GM13976 (cell line): ENCODE data around the gene IGSF8.
"Not testable (repeated sequence)": the region's sequence is repeated elsewhere in the genome, so short reads cannot be mapped to it uniquely, and the experiment has no call there.

Experiments
- DNase-seq: peaks from one replicate; pipeline ENCODE4 v3.0.0; 2012; ENCODE audit warnings: low spot score
- in situ Hi-C: fragments of 300-500 bp; cut with MboI; formaldehyde crosslinking; loops from one replicate; pipeline ENCODE4 v1.12.0; 2022; ENCODE audit warnings: low sequenced_read_pairs, mixed read lengths, inconsistent platforms; ENCODE audit not compliant: unreplicated experiment
- TF ChIP-seq, protein P1 (sequence below): IDR thresholded peaks from 2 replicates; pipeline ENCODE4 v1.5.1; 2012; ENCODE audit warnings: borderline replicate concordance, mild to moderate bottlenecking; ENCODE audit not compliant: insufficient read depth; ENCODE audit errors: extremely low read depth, missing control alignments, control extremely low read depth

The IGSF8 gene

DNA sequence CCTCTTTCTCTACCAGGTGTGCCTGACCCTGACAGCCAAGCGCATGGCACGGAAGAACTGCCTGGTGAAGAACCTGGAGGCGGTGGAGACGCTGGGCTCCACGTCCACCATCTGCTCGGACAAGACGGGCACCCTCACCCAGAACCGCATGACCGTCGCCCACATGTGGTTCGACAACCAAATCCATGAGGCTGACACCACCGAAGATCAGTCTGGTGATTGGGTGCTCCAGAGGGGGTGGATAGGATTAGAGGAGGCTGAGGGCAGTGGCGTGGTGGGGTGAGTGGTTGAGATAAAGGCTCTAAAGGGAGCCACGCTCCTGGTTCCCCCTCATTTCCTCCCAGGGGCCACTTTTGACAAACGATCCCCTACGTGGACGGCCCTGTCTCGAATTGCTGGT, 30.2 kb upstream of the IGSF8 start:
- TF ChIP-seq, protein P1, sequence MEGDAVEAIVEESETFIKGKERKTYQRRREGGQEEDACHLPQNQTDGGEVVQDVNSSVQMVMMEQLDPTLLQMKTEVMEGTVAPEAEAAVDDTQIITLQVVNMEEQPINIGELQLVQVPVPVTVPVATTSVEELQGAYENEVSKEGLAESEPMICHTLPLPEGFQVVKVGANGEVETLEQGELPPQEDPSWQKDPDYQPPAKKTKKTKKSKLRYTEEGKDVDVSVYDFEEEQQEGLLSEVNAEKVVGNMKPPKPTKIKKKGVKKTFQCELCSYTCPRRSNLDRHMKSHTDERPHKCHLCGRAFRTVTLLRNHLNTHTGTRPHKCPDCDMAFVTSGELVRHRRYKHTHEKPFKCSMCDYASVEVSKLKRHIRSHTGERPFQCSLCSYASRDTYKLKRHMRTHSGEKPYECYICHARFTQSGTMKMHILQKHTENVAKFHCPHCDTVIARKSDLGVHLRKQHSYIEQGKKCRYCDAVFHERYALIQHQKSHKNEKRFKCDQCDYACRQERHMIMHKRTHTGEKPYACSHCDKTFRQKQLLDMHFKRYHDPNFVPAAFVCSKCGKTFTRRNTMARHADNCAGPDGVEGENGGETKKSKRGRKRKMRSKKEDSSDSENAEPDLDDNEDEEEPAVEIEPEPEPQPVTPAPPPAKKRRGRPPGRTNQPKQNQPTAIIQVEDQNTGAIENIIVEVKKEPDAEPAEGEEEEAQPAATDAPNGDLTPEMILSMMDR = no peak
- in situ Hi-C loops = no loop called here
- no peak for DNase-seq

DNA sequence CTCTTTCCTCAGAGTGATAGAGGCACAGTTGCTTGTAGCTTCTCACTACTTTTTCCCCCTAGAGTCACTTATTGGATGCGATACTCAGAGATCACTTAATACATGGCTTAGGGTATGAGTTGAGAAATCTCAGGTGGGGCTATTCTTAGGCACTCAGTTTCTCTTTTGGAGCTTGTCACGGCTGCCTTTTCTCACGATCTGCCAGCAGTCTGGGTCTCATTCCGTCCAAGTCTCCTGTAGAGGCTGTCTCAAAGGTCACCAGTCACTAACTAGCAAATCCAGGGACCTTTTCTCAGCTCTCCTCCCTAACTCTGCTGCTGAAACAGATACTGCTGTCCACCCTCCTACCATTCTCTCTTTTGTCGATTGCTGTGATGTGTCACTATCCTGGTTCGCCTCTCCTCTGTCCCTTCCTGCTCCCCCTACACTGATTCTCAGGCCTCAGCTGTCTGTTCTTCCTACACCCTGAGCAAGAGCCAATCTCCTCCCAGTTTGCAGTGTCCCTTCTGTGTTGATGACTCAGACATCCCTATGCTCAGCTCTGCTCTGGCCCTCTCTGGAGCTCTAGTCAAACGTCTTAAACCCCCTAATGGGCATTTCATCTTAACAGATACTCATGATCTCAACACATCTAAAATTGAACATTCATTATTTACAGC, 29.6 kb upstream of the IGSF8 start:
- no peak for DNase-seq
- TF ChIP-seq, protein P1 = no peak
- in situ Hi-C loops = no loop called here

DNA sequence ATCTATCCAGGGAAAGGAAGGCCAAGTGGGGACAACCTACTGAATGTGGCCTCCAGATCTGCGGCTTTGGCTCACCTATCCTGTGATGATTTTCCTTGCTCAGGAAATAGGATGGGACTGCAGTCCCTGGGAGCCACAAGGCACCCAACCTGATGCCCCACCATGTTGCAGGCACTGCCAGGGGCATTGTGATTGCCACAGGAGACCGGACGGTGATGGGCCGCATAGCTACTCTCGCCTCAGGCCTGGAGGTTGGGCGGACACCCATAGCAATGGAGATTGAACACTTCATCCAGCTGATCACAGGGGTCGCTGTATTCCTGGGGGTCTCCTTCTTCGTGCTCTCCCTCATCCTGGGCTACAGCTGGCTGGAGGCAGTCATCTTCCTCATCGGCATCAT, 29.0 kb upstream of the IGSF8 start:
- TF ChIP-seq, protein P1 = no peak
- no peak for DNase-seq
- in situ Hi-C loops = no loop called here

DNA sequence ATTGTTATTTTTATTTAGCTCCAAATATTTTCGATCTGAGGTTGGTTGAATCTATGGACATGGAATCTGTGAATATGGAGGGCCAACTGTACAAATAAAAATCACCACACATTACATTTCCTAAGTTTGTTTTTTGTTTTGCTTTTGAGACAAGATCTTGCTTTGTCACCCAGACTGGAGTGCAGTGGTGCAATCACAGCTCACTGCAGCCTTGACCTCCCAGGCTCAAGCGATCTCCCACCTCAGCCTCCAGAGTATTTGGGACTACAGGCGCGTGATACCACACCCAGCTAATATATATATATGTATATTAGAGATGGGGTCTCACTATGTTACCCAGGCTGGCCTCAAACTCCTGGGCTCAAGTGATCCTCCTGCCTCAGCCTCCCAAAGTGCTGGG, 27.9 kb upstream of the IGSF8 start:
- DNase-seq, in situ Hi-C loops: not testable (repeated sequence)

DNA sequence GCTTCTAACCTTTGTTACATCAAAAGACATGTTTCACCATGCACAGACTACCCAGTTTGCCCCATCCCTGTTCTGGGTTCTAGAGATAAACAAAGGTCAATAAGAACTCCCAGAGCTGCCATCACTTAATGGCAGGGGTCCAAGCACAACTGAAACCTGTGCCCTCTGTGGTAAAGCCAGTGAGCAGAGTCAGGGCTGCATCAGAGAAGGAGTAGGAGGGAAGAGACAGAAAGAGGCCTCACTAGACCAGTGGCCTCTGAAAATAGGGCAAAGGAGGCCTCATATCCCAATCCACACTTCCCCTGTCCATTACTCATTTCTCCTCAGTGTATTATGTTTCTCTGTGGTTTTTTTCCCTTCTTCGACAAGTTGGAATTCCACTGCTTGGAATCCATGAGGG, 27.3 kb upstream of the IGSF8 start:
- no peak for DNase-seq
- TF ChIP-seq, protein P1 = no peak
- in situ Hi-C loops = no loop called here

DNA sequence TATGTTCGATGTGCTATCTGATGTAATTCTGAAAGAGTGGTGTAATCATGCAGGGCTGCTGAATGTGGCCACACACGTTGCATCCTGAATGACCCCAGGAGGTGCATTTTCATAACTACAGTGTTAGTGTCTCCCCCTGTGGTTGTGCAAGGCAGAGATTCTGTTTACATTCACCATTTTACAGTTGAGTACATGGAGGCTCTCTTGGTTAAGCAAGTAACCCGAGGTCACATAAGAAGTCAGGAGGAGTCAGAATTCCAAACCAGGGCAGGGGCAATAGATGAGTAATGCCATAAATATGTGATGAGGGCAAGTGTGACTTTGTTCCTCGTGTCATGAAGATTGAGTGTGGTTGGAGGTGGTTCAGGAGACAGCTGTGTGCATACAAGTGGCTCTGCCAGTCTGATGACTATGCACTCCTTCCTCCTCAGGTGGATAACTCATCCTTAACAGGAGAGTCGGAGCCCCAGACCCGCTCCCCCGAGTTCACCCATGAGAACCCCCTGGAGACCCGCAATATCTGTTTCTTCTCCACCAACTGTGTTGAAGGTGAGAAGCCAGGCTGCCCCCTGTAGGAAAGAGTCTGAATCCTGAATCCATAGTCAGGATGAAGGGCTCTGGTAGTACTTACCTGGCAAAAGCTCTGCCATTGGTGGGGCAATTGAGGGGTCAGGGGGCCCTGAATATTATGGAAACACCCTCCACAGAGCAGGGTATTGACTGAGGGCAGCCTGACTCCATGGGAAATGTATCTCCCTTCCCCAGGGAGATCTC, 26.5 kb upstream of the IGSF8 start:
- in situ Hi-C loops = no loop called here
- no peak for DNase-seq
- TF ChIP-seq, protein P1 = no peak

DNA sequence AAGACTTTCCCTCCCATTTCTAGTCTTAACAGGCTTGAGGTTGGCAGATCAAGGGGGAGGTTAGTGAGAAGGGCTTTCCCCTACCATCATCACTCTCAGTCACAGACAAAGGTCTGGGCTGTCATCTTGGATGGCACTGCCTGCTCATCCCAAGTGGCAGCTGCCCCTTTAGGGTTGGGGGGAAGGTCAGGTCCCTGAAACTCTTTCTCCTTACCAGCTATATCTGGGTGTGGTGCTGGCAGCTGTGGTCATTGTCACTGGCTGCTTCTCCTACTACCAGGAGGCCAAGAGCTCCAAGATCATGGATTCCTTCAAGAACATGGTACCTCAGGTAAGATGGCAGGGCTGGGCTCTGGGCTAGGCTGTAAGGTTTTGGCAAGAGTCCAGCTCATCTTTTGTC, 25.3 kb upstream of the IGSF8 start:
- TF ChIP-seq, protein P1 = no peak

More for the DNA sequence above, 25.3 kb upstream of the IGSF8 start:
- DNase-seq = no peak
- in situ Hi-C loops = no loop called here
